NCI-H446 treated with DMSO at 0.1 percent for 48 hours (cell line): ENCODE measurements around the gene STK32A.

Experiments
- DNase-seq: peaks from one replicate; lab custom pipeline; 2025; lab: John Stamatoyannopoulos, UW

The STK32A gene

GRCh38 chr5:147418613-147419012 lies 183.8 kb downstream of the STK32A start:
- DNase-seq = no peak

DNA sequence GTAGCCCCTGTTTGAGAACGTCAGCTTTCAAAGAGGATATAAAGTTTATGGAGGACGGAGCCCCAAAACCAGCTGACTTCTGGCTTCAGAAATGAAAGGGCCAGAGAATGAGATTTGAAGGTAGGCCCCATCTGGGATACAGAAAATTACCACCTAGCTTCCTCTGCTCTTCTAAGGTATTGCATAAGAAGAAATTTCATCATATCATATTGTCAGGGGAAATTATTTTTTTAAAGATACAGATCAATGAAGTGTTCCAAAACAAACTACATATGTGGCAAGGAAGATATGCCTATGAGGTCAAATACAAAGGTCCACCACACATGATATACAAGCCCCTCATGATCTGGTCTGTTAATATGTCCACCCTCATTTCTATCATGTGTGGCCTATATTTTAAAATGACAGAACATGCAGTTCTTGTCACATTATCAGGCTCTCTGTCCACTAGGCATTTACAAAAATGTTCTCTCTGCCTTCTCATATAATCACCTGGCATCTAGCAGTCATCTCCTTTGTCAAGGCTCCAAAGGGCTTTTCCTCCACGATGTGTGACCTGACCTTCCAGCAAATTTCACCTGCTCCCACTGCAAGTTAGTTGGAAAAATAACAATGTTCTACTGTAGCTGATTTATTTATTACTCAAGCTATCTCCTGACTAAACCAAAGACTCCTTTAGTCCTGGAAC lies 192.0 kb downstream of the STK32A start:
- DNase-seq = no peak

GRCh38 chr5:147427521-147428401 lies 192.9 kb downstream of the STK32A start:
- peak; percentile 87 for DNase-seq

DNA sequence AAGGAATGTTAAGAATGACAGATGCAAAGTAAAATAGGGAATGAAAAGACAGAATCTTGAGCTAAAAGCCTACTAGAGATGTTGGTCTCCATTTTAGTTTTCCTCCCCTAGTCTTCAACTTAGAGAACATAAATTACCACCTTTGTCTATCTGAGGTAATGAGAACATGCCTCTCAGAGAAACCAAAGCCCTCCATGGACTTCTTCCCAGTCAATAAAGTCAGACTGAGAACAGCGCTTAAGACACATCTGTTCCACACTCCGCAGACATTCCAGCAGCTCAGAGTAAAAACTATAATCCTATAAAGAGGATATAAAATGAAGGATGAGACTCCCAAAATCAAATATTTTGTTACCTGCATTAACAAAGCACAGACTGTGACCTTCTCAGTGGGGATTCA lies 195.8 kb downstream of the STK32A start:
- no peak for DNase-seq

DNA sequence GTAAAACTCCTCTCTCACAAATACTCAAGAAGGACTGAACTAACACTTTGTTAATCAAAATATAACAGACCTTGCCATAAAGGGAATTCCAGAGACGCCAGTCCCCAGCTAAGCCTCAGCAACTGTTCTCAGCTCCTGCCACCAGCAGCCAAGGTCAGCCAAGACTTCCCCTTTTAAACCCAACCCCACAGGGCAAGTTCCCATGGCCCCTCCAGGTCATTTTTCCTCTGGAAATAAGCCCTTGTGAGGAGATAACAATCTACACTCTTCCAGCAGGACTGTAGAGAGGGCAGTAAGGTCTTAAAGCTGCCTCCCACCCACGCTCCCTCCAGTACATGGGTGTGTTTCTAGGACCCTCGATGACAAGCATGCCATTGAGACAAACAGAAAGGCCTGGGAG lies 196.8 kb downstream of the STK32A start:
- no peak for DNase-seq

DNA sequence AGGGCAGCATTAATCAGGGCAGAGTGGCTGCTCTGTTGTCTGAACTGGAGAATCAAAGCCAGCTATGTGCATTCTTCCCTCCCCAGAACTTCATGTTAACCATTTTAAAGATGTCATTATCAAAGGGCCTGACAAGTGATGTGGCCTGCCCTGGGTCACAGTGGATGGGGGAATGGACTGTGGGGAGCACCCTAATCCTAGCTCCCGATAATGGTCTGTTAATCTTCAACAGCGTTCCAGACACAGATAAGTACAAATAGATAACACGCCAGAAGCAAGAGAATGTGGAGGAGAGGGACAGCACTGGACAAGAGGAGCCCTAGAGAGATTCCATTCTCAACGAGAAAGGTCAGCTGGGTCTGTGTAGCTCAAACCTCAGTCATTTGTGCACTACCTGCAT lies 197.5 kb downstream of the STK32A start:
- DNase-seq = no peak

DNA sequence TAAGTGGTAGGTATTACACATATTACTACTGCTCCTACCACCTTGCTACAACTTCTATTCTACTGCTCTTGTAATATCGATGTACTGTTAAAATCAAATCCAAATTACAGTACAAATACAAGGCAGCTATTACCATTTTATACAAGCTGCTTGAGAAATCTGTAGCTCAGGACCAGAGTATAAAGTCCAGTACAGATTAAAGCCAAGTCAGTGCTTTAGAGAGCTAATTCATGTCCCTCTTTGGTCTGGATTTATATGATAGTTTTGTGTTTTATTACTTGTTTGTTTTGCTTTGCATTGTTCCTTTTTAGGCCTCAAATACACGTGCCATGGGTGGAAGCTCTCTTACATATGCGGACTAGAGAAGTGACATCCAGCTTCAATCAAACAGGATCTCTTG lies 199.2 kb downstream of the STK32A start:
- no peak for DNase-seq

DNA sequence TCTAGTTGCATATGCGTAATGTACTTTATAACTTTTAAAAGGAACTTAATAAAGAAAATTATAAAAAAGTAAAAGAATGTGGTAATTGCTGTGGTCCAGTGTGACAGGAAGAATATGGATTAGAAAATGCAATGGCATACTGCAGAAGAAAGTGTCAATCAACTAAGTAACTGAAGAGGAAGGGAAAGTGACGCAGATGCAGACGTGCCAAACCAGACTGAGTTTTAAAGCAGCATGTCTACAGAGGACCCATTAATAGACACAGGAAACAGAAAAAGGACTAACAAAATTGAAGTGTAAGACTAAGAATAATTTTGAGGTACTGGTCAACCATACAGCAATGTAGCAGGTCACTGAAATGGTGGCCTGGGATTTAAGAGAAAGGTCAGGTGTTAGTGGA lies 201.8 kb downstream of the STK32A start:
- DNase-seq = no peak

DNA sequence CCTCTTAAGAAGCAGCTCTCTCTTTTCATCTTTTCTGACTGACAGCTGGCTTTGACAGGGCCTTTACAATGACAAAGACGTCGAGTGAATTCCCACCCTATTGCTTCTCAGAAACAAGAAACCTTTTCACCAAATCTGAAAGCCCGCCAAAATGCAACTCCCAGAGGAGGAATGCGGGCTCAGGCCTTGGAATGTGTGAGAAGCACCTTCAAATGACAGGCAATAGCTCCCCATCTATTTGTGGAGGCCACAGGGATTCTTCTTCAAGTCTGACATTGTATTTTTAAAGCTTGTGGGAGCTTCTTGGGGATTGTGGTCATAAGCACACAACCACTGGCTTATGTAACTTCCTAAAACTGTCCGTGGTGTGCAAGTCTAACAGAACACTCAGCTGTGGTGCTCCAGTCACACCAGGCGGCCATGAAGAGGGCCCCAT lies 202.4 kb downstream of the STK32A start:
- DNase-seq = no peak
